DND-41 (cell line): ENCODE measurements around the gene ZFP36L2.
A peak's percentile ranks its signal among the peaks of the same experiment; 100 is the strongest.

Source experiments
- ATAC-seq: fragments of 200-7000 bp; cut with Tn5 transposase; 3 replicates; pipeline ENCODE4 v1.9.1; 2021; ENCODE audit warnings: low read depth; ENCODE audit not compliant: insufficient read depth
- DNase-seq: peaks from one replicate; pipeline ENCODE4 v3.0.0-alpha.2; 2020
- H2AFZ ChIP-seq: 2 replicates; pipeline ENCODE4 v1.6.0; 2012; ENCODE audit warnings: low read depth, low read length
- H3K27ac ChIP-seq: 2 replicates; pipeline ENCODE4 v1.5.1; 2012; ENCODE audit warnings: low read length, inconsistent platforms
- H3K27me3 ChIP-seq: fragments of 200-600 bp; sonication (generic); 2 replicates; pipeline ENCODE4 v1.6.0; 2012; ENCODE audit warnings: low read length, mild to moderate bottlenecking, inconsistent platforms; ENCODE audit not compliant: insufficient read depth, poor library complexity
- H3K36me3 ChIP-seq: 2 replicates; pipeline ENCODE4 v1.5.1; 2012; ENCODE audit warnings: low read length, inconsistent platforms; ENCODE audit not compliant: insufficient read depth
- H3K4me1 ChIP-seq: 2 replicates; pipeline ENCODE4 v1.5.1; 2012; ENCODE audit warnings: mild to moderate bottlenecking, low read length; ENCODE audit not compliant: insufficient read depth
- H3K4me2 ChIP-seq: 2 replicates; pipeline ENCODE4 v1.6.0; 2012; ENCODE audit warnings: mild to moderate bottlenecking, moderate library complexity, low read length, inconsistent platforms; ENCODE audit not compliant: insufficient read depth
- H3K4me3 ChIP-seq, 2 experiments: fragments of 200-600 bp in 1 of 2; shearing (Covaris generic) in 1 of 2; 2 replicates each; pipeline ENCODE4 v1.5.1; 2012 to 2016; ENCODE audit warnings: inconsistent platforms in 2 of 2, low read length in 2 of 2, mild to moderate bottlenecking in 2 of 2, low read depth in 1 of 2, moderate library complexity in 1 of 2
- H3K79me2 ChIP-seq: 2 replicates; pipeline ENCODE4 v1.6.0; 2012; ENCODE audit warnings: low read length, inconsistent platforms; ENCODE audit not compliant: insufficient read depth
- H3K9ac ChIP-seq: 2 replicates; pipeline ENCODE4 v1.6.0; 2012; ENCODE audit warnings: low read depth, mild to moderate bottlenecking, inconsistent platforms, low read length, moderate library complexity
- H3K9me3 ChIP-seq: 2 replicates; pipeline ENCODE4 v1.5.1; 2012; ENCODE audit warnings: low read length, moderate library complexity, mild to moderate bottlenecking, inconsistent platforms; ENCODE audit not compliant: insufficient read depth, severe bottlenecking
- H4K20me1 ChIP-seq: 2 replicates; pipeline ENCODE4 v1.6.0; 2012; ENCODE audit warnings: low read length; ENCODE audit not compliant: insufficient read depth
- CTCF ChIP-seq: IDR thresholded peaks from 2 replicates; pipeline ENCODE4 v1.5.1; 2012; ENCODE audit warnings: borderline replicate concordance, low read length, moderate library complexity, mild to moderate bottlenecking; ENCODE audit not compliant: poor library complexity, severe bottlenecking; ENCODE audit errors: extremely low read depth
- EZH2 ChIP-seq: IDR thresholded peaks from 3 replicates; pipeline ENCODE4 v1.6.1; 2012; ENCODE audit warnings: borderline replicate concordance, low read depth, mild to moderate bottlenecking, moderate library complexity, low read length, inconsistent platforms; ENCODE audit not compliant: severe bottlenecking

Gene ZFP36L2

GRCh38 chr2:43273529-43273928 is 47.1 kb upstream of the ZFP36L2 start:
- TF ChIP-seq EZH2, result no peak
- TF ChIP-seq CTCF, result no peak
- H3K27me3 ChIP-seq, result no peaks in the 10 kb centered on the region
- H3K4me3 ChIP-seq, result no peak overlapping the region
- no peak for DNase-seq
- no peak overlapping the region for H3K27ac ChIP-seq
- H2AFZ ChIP-seq, result no peak overlapping the region
- H3K9me3 ChIP-seq, result no peaks in the 10 kb centered on the region
- no peaks in the 10 kb centered on the region for H3K79me2 ChIP-seq
- ATAC-seq, result no peak
- peaks cover 8% of the 10 kb centered on the region; the same call in 1 of the 2 replicates for H3K36me3 ChIP-seq
- no peaks in the 10 kb centered on the region for H3K4me1 ChIP-seq
- no peaks in the 10 kb centered on the region for H4K20me1 ChIP-seq
- H3K9ac ChIP-seq, result no peak overlapping the region
- H3K4me2 ChIP-seq, result no peak overlapping the region

- Histone ChIP-seq H3K36me3 (peaks cover 13% of the 10 kb centered on the region; the same call in 1 of the 2 replicates), H2AFZ (no peak overlapping the region), H3K9ac (no peak overlapping the region), H3K4me1 (no peaks in the 10 kb centered on the region), H3K9me3 (no peaks in the 10 kb centered on the region), H3K79me2 (no peaks in the 10 kb centered on the region), H4K20me1 (no peaks in the 10 kb centered on the region), H3K27ac (no peak overlapping the region), H3K27me3 (no peaks in the 10 kb centered on the region), H3K4me3 (no peak overlapping the region), H3K4me2 (no peak overlapping the region)
- ATAC-seq, result no peak
- TF ChIP-seq CTCF (peak; percentile 19), EZH2 (no peak)
- no peak for DNase-seq
Measured at GRCh38 chr2:43270930-43271615, 44.7 kb upstream of the ZFP36L2 start.

GRCh38 chr2:43270461-43270860 is 44.1 kb upstream of the ZFP36L2 start:
- Histone ChIP-seq H3K27me3 (no peaks in the 10 kb centered on the region), H4K20me1 (no peaks in the 10 kb centered on the region), H3K36me3 (peaks cover 13% of the 10 kb centered on the region; the same call in 1 of the 2 replicates), H3K4me3 (no peak overlapping the region), H3K79me2 (no peaks in the 10 kb centered on the region), H3K27ac (no peak overlapping the region), H3K4me1 (no peaks in the 10 kb centered on the region), H3K9ac (no peak overlapping the region), H3K9me3 (no peaks in the 10 kb centered on the region), H2AFZ (no peak overlapping the region), H3K4me2 (no peak overlapping the region)
- DNase-seq (no peak), ATAC-seq (no peak)
- TF ChIP-seq CTCF (no peak), EZH2 (no peak)
